ENCODE results near the gene GRID2.

GRID2 gene

GRCh38 chr4:93053140-93053539 lies 749.4 kb downstream of the GRID2 start:
- H3K9me3 ChIP-seq (ENCODE audit: control insufficient read depth, insufficient read depth, low read length) = no peaks in the 10 kb centered on the region
- H3K9ac ChIP-seq (ENCODE audit: low read depth, low read length) = no peak overlapping the region
- peaks cover 7% of the 10 kb centered on the region; the same call in 1 of the 2 replicates for H3K4me1 ChIP-seq (ENCODE audit: insufficient read depth, low read length)
- H3K36me3 ChIP-seq (ENCODE audit: insufficient read depth, low read length) = no peaks in the 10 kb centered on the region

- Histone ChIP-seq H3K9ac (ENCODE audit: low read depth, low read length) (no peak overlapping the region), H3K36me3 (ENCODE audit: insufficient read depth, low read length) (no peaks in the 10 kb centered on the region), H3K9me3 (ENCODE audit: control insufficient read depth, insufficient read depth, low read length) (no peaks in the 10 kb centered on the region), H3K4me1 (ENCODE audit: insufficient read depth, low read length) (no peaks in the 10 kb centered on the region)
These were observed 758.1 kb downstream of the GRID2 start for GRCh38 chr4:93061826-93062225.

GRCh38 chr4:93063325-93063724 lies 759.6 kb downstream of the GRID2 start:
- Histone ChIP-seq H3K9me3 (ENCODE audit: control insufficient read depth, insufficient read depth, low read length) (no peaks in the 10 kb centered on the region), H3K9ac (ENCODE audit: low read depth, low read length) (no peak overlapping the region), H3K36me3 (ENCODE audit: insufficient read depth, low read length) (no peaks in the 10 kb centered on the region), H3K4me1 (ENCODE audit: insufficient read depth, low read length) (no peaks in the 10 kb centered on the region)

GRCh38 chr4:93065790-93066189 lies 762.0 kb downstream of the GRID2 start:
- Histone ChIP-seq H3K9me3 (ENCODE audit: control insufficient read depth, insufficient read depth, low read length) (no peaks in the 10 kb centered on the region), H3K4me1 (ENCODE audit: insufficient read depth, low read length) (no peaks in the 10 kb centered on the region), H3K36me3 (ENCODE audit: insufficient read depth, low read length) (no peaks in the 10 kb centered on the region), H3K9ac (ENCODE audit: low read depth, low read length) (no peak overlapping the region)

GRCh38 chr4:93066749-93067148 lies 763.0 kb downstream of the GRID2 start:
- no peak overlapping the region for H3K9ac ChIP-seq (ENCODE audit: low read depth, low read length)

GRCh38 chr4:93072292-93072691 lies 768.5 kb downstream of the GRID2 start:
- H3K9ac ChIP-seq (ENCODE audit: low read depth, low read length) = no peak overlapping the region
- no peaks in the 10 kb centered on the region for H3K9me3 ChIP-seq (ENCODE audit: control insufficient read depth, insufficient read depth, low read length)
- H3K4me1 ChIP-seq (ENCODE audit: insufficient read depth, low read length) = no peaks in the 10 kb centered on the region
- H3K36me3 ChIP-seq (ENCODE audit: insufficient read depth, low read length) = no peaks in the 10 kb centered on the region

More at GRCh38 chr4:93066749-93067148, 763.0 kb downstream of the GRID2 start:
- Histone ChIP-seq H3K4me1 (ENCODE audit: insufficient read depth, low read length) (no peaks in the 10 kb centered on the region), H3K36me3 (ENCODE audit: insufficient read depth, low read length) (no peaks in the 10 kb centered on the region), H3K9me3 (ENCODE audit: control insufficient read depth, insufficient read depth, low read length) (no peaks in the 10 kb centered on the region)

- H3K4me1 ChIP-seq (ENCODE audit: insufficient read depth, low read length) = peaks cover 5% of the 10 kb centered on the region; the same call in 1 of the 2 replicates
- H3K9ac ChIP-seq (ENCODE audit: low read depth, low read length) = no peak overlapping the region
- no peaks in the 10 kb centered on the region for H3K9me3 ChIP-seq (ENCODE audit: control insufficient read depth, insufficient read depth, low read length)
- no peaks in the 10 kb centered on the region for H3K36me3 ChIP-seq (ENCODE audit: insufficient read depth, low read length)
These were observed 776.5 kb downstream of the GRID2 start for GRCh38 chr4:93080316-93080715.

- H3K9ac ChIP-seq (ENCODE audit: low read depth, low read length) = no peak overlapping the region
- H3K4me1 ChIP-seq (ENCODE audit: insufficient read depth, low read length) = peaks cover 5% of the 10 kb centered on the region; the same call in 1 of the 2 replicates
- no peaks in the 10 kb centered on the region for H3K9me3 ChIP-seq (ENCODE audit: control insufficient read depth, insufficient read depth, low read length)
- peaks cover 3% of the 10 kb centered on the region; the same call in 1 of the 2 replicates for H3K36me3 ChIP-seq (ENCODE audit: insufficient read depth, low read length)
These were observed 781.0 kb downstream of the GRID2 start for GRCh38 chr4:93084599-93085305.

GRCh38 chr4:93086356-93086755 lies 782.6 kb downstream of the GRID2 start:
- Histone ChIP-seq H3K9ac (ENCODE audit: low read depth, low read length) (no peak overlapping the region), H3K9me3 (ENCODE audit: control insufficient read depth, insufficient read depth, low read length) (no peaks in the 10 kb centered on the region), H3K4me1 (ENCODE audit: insufficient read depth, low read length) (peaks cover 5% of the 10 kb centered on the region; the same call in 1 of the 2 replicates), H3K36me3 (ENCODE audit: insufficient read depth, low read length) (peaks cover 3% of the 10 kb centered on the region; the same call in 1 of the 2 replicates)

- H3K4me1 ChIP-seq (ENCODE audit: insufficient read depth, low read length) = no peaks in the 10 kb centered on the region
- no peaks in the 10 kb centered on the region for H3K9me3 ChIP-seq (ENCODE audit: control insufficient read depth, insufficient read depth, low read length)
- no peaks in the 10 kb centered on the region for H3K36me3 ChIP-seq (ENCODE audit: insufficient read depth, low read length)
- H3K9ac ChIP-seq (ENCODE audit: low read depth, low read length) = no peak overlapping the region
These were observed 789.0 kb downstream of the GRID2 start for GRCh38 chr4:93092765-93093164.

- Histone ChIP-seq H3K9ac (ENCODE audit: low read depth, low read length) (no peak overlapping the region), H3K9me3 (ENCODE audit: control insufficient read depth, insufficient read depth, low read length) (no peaks in the 10 kb centered on the region), H3K36me3 (ENCODE audit: insufficient read depth, low read length) (no peaks in the 10 kb centered on the region), H3K4me1 (ENCODE audit: insufficient read depth, low read length) (no peaks in the 10 kb centered on the region; the same call in 1 of the 2 replicates)
These were observed 799.3 kb downstream of the GRID2 start for GRCh38 chr4:93103042-93103441.

GRCh38 chr4:93116624-93117023 lies 812.9 kb downstream of the GRID2 start:
- H3K36me3 ChIP-seq (ENCODE audit: insufficient read depth, low read length) = no peaks in the 10 kb centered on the region
- no peaks in the 10 kb centered on the region for H3K9me3 ChIP-seq (ENCODE audit: control insufficient read depth, insufficient read depth, low read length)
- H3K9ac ChIP-seq (ENCODE audit: low read depth, low read length) = no peak overlapping the region
- no peaks in the 10 kb centered on the region; the same call in 1 of the 2 replicates for H3K4me1 ChIP-seq (ENCODE audit: insufficient read depth, low read length)

GRCh38 chr4:93127489-93127888 lies 823.7 kb downstream of the GRID2 start:
- Histone ChIP-seq H3K9me3 (ENCODE audit: control insufficient read depth, insufficient read depth, low read length) (no peaks in the 10 kb centered on the region), H3K9ac (ENCODE audit: low read depth, low read length) (no peak overlapping the region), H3K36me3 (ENCODE audit: insufficient read depth, low read length) (no peaks in the 10 kb centered on the region), H3K4me1 (ENCODE audit: insufficient read depth, low read length) (peaks cover 6% of the 10 kb centered on the region; the same call in 1 of the 2 replicates)

- H3K9ac ChIP-seq (ENCODE audit: low read depth, low read length) = no peak overlapping the region
- H3K4me1 ChIP-seq (ENCODE audit: insufficient read depth, low read length) = peaks cover 12% of the 10 kb centered on the region; the same call in 1 of the 2 replicates
- no peaks in the 10 kb centered on the region for H3K9me3 ChIP-seq (ENCODE audit: control insufficient read depth, insufficient read depth, low read length)
- H3K36me3 ChIP-seq (ENCODE audit: insufficient read depth, low read length) = no peaks in the 10 kb centered on the region
These were observed 828.9 kb downstream of the GRID2 start for GRCh38 chr4:93132631-93133030.

- Histone ChIP-seq H3K36me3 (ENCODE audit: insufficient read depth, low read length) (no peaks in the 10 kb centered on the region), H3K9me3 (ENCODE audit: control insufficient read depth, insufficient read depth, low read length) (no peaks in the 10 kb centered on the region), H3K4me1 (ENCODE audit: insufficient read depth, low read length) (peaks cover 1% of the 10 kb centered on the region; the same call in 1 of the 2 replicates), H3K9ac (ENCODE audit: low read depth, low read length) (no peak overlapping the region)
These were observed 835.4 kb downstream of the GRID2 start for GRCh38 chr4:93139118-93139517.
